Dedifferentiated amniotic fluid mesenchymal stem cell (primary cell): ENCODE data around the gene DCUN1D1.

Source experiments
- DNase-seq: peaks from one replicate; pipeline ENCODE4 v3.0.0-alpha.2; 2016; ENCODE audit errors: extremely low spot score

Gene DCUN1D1

GRCh38 chr3:182972387-182972786 lies 8.0 kb downstream of the DCUN1D1 start:
- DNase-seq = no peak

- no peak for DNase-seq
These were observed 8.7 kb downstream of the DCUN1D1 start for GRCh38 chr3:182971637-182972036.

DNA sequence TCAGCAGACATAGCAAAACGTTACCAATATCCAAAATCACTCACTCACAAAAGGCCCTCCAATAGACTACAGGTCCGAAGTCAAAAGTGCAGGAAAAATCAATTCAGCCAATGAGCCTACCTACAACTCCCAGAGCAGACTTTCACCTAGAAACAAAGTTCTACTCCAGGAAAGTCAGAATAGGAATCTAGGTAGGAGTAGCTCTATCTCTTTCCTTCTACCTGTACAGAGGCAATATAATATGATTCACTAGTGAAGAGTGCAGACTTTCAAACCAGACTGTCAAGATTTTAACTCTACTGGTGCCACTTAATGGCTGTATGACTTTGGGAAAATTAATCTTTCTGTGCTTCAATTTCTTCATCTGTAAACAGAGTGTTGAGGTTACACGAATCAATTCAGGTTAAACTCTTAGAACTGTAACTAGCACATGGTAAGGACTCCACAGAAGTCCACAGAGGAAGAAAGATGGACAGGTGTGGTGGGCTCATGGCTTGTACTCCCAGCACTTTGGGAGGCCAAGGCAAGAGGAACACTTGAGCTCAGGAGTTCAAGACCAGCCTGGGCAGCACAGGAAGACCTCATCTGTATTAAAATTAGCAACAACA lies 9.4 kb downstream of the DCUN1D1 start:
- DNase-seq = no peak

GRCh38 chr3:182969853-182970252 lies 10.5 kb downstream of the DCUN1D1 start:
- no peak for DNase-seq

- peak; percentile 54 for DNase-seq
These were observed 11.1 kb downstream of the DCUN1D1 start for GRCh38 chr3:182969277-182969676.

DNA sequence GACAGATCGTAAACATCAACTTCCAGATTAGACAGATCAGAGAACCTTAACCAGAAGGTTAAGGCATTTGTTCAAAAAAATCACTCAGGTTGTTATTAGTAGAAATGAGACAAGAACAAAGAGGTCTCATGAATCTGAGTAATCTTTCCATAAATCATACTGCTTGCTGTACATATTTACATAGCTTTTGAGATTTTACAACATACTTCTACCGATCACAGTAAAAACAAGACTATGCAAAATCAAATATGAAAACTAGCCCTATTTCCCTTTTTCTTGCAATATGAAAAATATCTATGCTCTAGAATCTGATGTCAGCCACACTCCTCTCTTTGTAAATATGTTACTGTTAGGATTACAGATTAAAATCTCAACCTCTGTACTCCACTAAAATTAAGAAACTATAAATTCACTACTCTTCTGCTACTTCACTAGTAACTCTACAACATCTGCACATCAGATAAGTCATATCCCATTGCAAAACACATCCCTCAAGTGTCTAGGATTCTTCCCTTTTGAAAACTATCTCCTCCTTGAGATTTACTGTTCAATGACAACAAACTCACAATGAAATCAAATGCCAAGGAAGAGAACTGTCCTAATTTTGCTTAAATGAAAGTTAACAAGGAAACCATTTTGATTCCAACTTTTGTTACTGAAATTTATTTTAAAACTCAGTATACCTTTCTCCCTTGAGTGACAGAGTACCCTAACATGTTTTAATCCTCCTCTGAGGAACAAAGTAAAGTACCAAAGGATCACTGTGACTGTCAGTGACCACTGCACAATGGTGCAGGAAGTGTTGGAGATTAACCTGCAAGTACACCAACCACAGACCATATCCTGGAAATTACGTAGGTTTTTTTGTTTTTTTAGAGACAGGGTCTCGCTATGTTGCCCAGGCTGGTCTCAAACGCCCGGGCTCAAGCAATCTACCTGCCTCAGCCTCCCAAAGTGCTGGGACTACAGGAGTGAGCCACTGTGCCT lies 12.8 kb downstream of the DCUN1D1 start:
- DNase-seq = no peak

GRCh38 chr3:182965861-182966366 lies 14.4 kb downstream of the DCUN1D1 start:
- DNase-seq = no peak

DNA sequence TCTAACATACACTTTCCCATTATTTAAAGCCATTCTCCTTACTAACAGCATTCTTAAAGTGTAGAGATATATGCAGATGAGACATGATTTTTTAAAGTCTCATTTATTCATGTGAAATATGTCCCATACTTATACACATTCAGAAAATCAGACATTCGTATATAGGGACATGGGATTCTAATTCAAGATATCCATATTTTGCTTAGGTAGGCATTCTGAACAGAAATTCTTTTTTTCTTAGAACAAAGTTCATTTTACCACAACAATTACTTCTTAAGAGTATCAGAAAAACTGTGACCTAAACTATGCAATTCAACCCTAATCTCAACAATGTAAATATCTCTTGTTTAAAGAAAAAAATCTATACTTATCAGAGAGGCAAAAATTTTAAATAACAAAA lies 16.2 kb downstream of the DCUN1D1 start:
- DNase-seq = no peak

- no peak for DNase-seq
These were observed 18.2 kb downstream of the DCUN1D1 start for GRCh38 chr3:182962166-182962565.

DNA sequence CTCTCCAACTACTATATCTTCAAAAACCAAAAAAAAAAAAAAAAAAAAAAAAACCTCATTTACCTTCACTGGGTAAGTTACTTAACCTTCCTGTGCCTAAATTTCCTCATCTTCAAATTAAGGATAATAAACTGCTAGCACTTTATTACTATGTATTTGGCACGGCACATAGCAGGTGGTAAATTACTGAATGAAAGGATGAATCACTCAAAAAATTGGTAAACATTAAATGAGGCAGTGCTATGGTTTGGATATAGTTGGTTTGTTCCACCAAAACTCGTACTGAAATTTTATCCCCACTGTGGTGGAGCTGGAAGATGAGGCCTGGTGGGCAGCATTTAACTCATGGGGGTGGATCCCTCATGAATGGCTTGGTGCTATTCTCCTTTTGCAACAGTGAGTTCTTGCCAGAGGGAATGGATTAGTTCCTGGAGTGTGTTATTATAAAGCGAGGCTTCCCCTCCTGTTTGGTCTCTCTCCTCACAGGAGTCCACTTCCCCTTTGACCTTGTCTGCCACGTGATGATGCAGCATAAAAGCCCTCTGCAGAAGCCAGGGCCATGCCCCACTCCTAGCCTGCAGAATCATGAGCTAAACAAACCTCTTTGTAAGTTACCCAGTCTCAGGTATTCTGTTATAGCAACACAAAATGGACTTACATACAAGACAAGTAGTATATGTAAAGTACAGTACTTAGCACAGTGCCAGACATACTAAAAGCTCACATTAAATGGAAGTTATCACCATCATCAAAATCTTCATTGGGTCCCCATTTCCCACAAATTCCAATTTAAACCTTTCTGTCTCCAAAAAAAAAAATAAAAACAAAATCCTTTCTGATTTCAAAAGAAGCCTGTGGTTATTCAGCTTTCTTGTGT lies 20.6 kb downstream of the DCUN1D1 start:
- DNase-seq = no peak

DNA sequence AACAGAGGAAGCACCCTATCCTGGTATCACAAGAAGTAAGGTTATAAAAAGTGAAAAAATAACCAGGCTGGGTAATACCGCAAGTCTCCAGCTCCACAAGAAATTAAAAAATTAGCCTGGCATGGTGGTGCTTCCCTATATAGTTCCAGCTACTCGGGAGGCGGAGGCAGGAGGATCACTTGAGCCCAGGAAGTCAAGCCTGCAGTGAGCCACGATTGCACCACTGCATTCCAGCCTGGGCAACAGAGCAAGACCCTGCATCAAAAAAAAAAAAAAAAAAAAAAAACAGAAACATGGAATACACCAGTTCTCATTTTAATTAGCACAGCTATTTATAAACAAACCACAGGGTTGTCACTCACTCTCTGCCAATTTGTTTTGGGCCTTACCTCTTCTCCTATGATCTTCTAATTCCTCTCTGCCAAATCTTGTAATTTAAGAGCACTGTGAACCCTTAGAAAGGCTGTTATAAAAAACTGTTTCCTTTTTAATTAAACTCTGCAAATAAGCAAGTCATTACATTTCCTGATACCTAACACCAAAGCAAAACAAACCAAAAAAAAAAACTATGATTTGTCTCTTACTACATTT lies 22.6 kb downstream of the DCUN1D1 start:
- no peak for DNase-seq

GRCh38 chr3:182957226-182957625 lies 23.1 kb downstream of the DCUN1D1 start:
- no peak for DNase-seq

DNA sequence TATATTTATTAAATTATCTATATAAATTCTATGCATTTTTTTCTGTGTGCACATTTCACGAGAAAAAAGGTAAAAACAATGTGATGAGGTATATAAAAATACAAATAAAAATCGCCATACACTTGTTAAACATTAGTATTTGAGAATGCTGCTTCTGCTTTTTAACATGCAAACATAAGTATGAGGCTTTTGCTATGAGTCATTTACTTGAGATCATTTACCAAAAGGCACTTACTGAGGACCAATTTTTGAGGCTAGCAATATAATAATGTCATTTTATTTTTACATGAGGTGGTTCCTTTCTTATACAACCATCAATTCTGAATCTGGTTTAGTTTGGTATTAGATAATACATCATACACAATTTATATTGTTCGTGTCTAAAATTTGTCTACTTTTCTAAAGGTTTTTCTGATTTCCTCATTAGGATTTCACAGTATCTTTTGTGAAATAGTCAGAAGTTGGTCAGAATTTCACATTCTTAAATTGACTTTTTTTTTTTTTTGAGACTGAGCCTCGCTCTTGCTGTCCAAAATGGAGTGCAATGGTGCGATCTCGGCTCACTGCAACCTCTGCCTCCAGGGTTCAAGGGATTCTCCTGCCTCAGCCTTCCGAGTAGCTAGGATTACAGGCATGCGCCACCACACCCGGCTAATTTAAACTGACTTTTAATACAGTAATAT lies 25.6 kb downstream of the DCUN1D1 start:
- DNase-seq = no peak

- DNase-seq = no peak
These were observed 30.6 kb downstream of the DCUN1D1 start for GRCh38 chr3:182949688-182950087.

- no peak for DNase-seq
These were observed 32.0 kb downstream of the DCUN1D1 start for GRCh38 chr3:182948305-182948704.

GRCh38 chr3:182947888-182948287 lies 32.5 kb downstream of the DCUN1D1 start:
- DNase-seq = no peak

- no peak for DNase-seq
These were observed 38.6 kb downstream of the DCUN1D1 start for GRCh38 chr3:182941719-182942118.

- no peak for DNase-seq
These were observed 40.0 kb downstream of the DCUN1D1 start for GRCh38 chr3:182940266-182940808.

GRCh38 chr3:182937293-182938051 lies 42.9 kb downstream of the DCUN1D1 start:
- no peak for DNase-seq

DNA sequence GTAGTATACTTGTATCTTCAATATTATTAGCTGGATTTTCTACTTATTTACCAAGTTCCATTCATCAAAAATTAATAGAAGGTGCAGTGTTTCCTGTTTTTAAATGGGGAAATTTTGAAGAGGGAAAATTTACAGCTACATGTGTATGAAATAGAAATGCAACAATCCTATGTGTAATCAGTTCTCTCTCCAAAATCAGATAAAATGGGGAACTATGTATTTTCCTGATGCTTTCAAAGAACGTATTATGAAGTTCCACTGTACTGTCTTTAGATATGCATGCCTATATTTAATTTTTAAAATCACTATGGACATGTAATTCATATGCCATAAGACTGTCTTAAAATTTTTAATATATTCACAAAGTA lies 43.4 kb downstream of the DCUN1D1 start:
- DNase-seq = no peak
